Esophagus muscularis mucosa (tissue), 4 donors: ENCODE results near the gene NELL1.

Experiments used
- EP300 ChIP-seq: sonication (generic); formaldehyde crosslinking; IDR thresholded peaks from one replicate; pipeline ENCODE4 v1.6.1; 2017; ENCODE audit warnings: antibody characterized with exemption
- POLR2A ChIP-seq: fragments of 450-650 bp; IDR thresholded peaks from one replicate; pipeline ENCODE4 v1.6.1; 2017; ENCODE audit warnings: antibody characterized with exemption, moderate library complexity, mild to moderate bottlenecking, low read depth
- POLR2AphosphoS5 ChIP-seq, 2 donors: sonication (generic); formaldehyde crosslinking; IDR thresholded peaks; one replicate each; pipeline ENCODE4 v1.6.1; 2017; ENCODE audit warnings: antibody characterized with exemption in 2 of 2
- TF ChIP-seq, protein P1 (sequence below), 3 experiments: fragments of 200-600 bp in 2 of 3; fragments of 450-650 bp in 1 of 3; sonication (generic) in 2 of 3; IDR thresholded peaks; one replicate each; pipeline ENCODE4 v1.5.1; 2017 to 2019; ENCODE audit warnings: antibody characterized with exemption in 3 of 3, mild to moderate bottlenecking in 2 of 3, moderate library complexity in 1 of 3

DNA sequence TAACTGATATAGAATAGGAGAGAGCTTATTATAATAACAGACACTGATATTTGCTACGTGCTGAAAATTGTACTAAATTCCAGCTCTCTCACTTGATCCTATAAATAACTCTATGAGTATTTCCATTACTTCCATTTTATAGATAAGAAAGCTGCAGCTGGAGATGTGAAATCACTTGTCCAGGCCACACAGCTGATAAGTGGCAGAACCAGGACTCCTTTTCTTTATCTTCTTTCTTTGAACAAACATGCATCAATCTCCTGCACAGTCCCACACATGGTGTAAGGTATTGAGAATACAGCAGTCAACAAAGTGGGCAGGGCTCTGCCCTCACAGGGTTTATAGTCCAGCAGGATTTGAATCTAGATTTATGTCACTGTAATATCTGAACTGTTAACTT is 652.1 kb downstream of the NELL1 start:
- TF ChIP-seq POLR2AphosphoS5 (IDR thresholded peaks at IDR 0.05): no peak
- TF ChIP-seq, protein P1, sequence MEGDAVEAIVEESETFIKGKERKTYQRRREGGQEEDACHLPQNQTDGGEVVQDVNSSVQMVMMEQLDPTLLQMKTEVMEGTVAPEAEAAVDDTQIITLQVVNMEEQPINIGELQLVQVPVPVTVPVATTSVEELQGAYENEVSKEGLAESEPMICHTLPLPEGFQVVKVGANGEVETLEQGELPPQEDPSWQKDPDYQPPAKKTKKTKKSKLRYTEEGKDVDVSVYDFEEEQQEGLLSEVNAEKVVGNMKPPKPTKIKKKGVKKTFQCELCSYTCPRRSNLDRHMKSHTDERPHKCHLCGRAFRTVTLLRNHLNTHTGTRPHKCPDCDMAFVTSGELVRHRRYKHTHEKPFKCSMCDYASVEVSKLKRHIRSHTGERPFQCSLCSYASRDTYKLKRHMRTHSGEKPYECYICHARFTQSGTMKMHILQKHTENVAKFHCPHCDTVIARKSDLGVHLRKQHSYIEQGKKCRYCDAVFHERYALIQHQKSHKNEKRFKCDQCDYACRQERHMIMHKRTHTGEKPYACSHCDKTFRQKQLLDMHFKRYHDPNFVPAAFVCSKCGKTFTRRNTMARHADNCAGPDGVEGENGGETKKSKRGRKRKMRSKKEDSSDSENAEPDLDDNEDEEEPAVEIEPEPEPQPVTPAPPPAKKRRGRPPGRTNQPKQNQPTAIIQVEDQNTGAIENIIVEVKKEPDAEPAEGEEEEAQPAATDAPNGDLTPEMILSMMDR (IDR thresholded peaks at IDR 0.05): no peak
- TF ChIP-seq EP300: no peak
- no peak for TF ChIP-seq POLR2A
